ENCODE data around the gene VMP1. TPM values are rescaled to one million over a fixed set of nuclear protein-coding genes. Genes with fewer than 3 reads are reported as not detected.

The VMP1 gene
- total RNA-seq, 1 experiment from 2014 or later: 83.1 TPM

DNA sequence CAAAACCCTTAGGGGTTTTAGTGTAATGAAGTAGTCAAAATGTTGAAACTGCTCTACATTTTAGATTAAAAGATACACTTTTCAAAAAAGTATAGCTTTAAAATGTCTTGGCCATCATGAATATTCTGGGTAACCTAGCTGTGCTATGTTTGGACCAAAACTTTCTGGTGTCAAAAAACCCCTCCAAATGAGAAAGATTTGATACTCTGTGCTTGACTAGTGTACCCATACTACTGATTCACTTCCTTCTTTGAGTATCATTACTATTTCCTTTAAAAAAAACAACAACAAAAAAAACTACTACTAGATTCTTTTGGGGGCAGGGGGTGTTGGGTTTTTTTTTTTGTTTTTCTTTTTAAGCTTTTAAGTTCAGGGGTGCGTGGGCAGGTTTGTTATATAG is 37.5 kb upstream of the VMP1 start:
- H3K27ac ChIP-seq (ENCODE audit: insufficient read length, low read depth, low read length): no peak overlapping the region
- no peaks in the 10 kb centered on the region for H3K9me3 ChIP-seq (ENCODE audit: control insufficient read depth, low read depth, low read length)
- no peak overlapping the region for H3K4me3 Mint-ChIP-seq
- H4K20me1 ChIP-seq (ENCODE audit: control insufficient read depth, insufficient read depth, insufficient read length): no peaks in the 10 kb centered on the region
- H3K27ac Mint-ChIP-seq: peak overlapping the region in 1 of 3 experiments; percentile 19; a peak in 1 of 7 replicates
- no peaks in the 10 kb centered on the region for H3K27me3 Mint-ChIP-seq (ENCODE audit: low read depth)
- H3K18ac ChIP-seq (ENCODE audit: insufficient read length, low read depth, low read length): no peak overlapping the region
- DNase-seq: no peak
- no peak overlapping the region for H4K5ac ChIP-seq (ENCODE audit: insufficient read length, low read depth, low read length)
- H3K23ac ChIP-seq (ENCODE audit: insufficient read length, low read depth, low read length): no peak overlapping the region
- no peaks in the 10 kb centered on the region for H3K4me1 ChIP-seq (ENCODE audit: insufficient read depth, low read length)
- H3K23me2 ChIP-seq (ENCODE audit: insufficient read length, low read depth, low read length, poor library complexity, severe bottlenecking): no peaks in the 10 kb centered on the region
- no peak overlapping the region for H3K4me2 ChIP-seq (ENCODE audit: insufficient read depth, insufficient read length, low read length)
- H2AK5ac ChIP-seq (ENCODE audit: insufficient read length, low read length): no peak overlapping the region
- H3K4me1 Mint-ChIP-seq: no peaks in the 10 kb centered on the region
- H3K4ac ChIP-seq (ENCODE audit: low read depth, low read length): no peak overlapping the region
- H4K8ac ChIP-seq (replicated peaks; ENCODE audit: insufficient read length, low read depth, low read length): no peak overlapping the region
- H3K27me3 ChIP-seq (ENCODE audit: insufficient read depth, low read length): no peaks in the 10 kb centered on the region
- H3K79me2 ChIP-seq (ENCODE audit: insufficient read depth, low read length): no peaks in the 10 kb centered on the region
- no peaks in the 10 kb centered on the region for H3K9me3 Mint-ChIP-seq
- no peak overlapping the region for H2BK15ac ChIP-seq (ENCODE audit: low read depth, low read length)
- H2BK120ac ChIP-seq (ENCODE audit: low read depth, low read length, poor library complexity, severe bottlenecking): no peak overlapping the region
- no CpG with 5 or more reads among the region's 1 CpG for WGBS (ENCODE audit: extremely low coverage, insufficient read length, low lambda C conversion rate)
- no peak overlapping the region for H2BK5ac ChIP-seq (ENCODE audit: insufficient read length, low read length)
- H2BK12ac ChIP-seq (ENCODE audit: insufficient read length, low read depth, low read length): no peak overlapping the region
- no peak overlapping the region for H2BK20ac ChIP-seq (ENCODE audit: low read depth, low read length, poor library complexity, severe bottlenecking)
- H3T11ph ChIP-seq (ENCODE audit: low read length): no peak overlapping the region
- H2AFZ ChIP-seq (ENCODE audit: low read length): no peak overlapping the region
- H3K9ac ChIP-seq (ENCODE audit: extremely low read depth, insufficient read length, low read length): no peak overlapping the region
- no peak overlapping the region for H3K56ac ChIP-seq (ENCODE audit: insufficient read length, low read depth, low read length)
- H3K36me3 Mint-ChIP-seq (ENCODE audit: insufficient read depth in 1 of 3, low read depth in 3 of 3): peaks cover 8 to 68% (median 40%) of the 10 kb centered on the region in 3 experiments; a peak in 5 of 7 replicates
- no peaks in the 10 kb centered on the region for H3K79me1 ChIP-seq (ENCODE audit: insufficient read depth, low read depth, low read length, poor library complexity, severe bottlenecking)
- TF ChIP-seq, protein P1, sequence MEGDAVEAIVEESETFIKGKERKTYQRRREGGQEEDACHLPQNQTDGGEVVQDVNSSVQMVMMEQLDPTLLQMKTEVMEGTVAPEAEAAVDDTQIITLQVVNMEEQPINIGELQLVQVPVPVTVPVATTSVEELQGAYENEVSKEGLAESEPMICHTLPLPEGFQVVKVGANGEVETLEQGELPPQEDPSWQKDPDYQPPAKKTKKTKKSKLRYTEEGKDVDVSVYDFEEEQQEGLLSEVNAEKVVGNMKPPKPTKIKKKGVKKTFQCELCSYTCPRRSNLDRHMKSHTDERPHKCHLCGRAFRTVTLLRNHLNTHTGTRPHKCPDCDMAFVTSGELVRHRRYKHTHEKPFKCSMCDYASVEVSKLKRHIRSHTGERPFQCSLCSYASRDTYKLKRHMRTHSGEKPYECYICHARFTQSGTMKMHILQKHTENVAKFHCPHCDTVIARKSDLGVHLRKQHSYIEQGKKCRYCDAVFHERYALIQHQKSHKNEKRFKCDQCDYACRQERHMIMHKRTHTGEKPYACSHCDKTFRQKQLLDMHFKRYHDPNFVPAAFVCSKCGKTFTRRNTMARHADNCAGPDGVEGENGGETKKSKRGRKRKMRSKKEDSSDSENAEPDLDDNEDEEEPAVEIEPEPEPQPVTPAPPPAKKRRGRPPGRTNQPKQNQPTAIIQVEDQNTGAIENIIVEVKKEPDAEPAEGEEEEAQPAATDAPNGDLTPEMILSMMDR (conservative IDR thresholded peaks at IDR 0.05): no peak
- H4K91ac ChIP-seq (ENCODE audit: insufficient read length, low read depth, low read length): no peak overlapping the region
- H3K14ac ChIP-seq (ENCODE audit: insufficient read depth, low read length): no peak overlapping the region

All from H9 (cell line).